Endometrial microvascular endothelial cells (primary cell): ENCODE results near the gene EXOSC6. TPM values are rescaled to one million over a fixed set of nuclear protein-coding genes. Genes with fewer than 3 reads are reported as not detected.
"Not testable (repeated sequence)": the region's sequence is repeated elsewhere in the genome, so short reads cannot be mapped to it uniquely, and the experiment has no call there.

Source experiments
- in situ Hi-C: cut with HindIII; loops from 2 replicates; pipeline ENCODE4 v1.10.0; 2017; ENCODE audit warnings: low sequenced_read_pairs, low pct_unique_long_range_greater_than_20kb; ENCODE audit errors: inconsistent ontology term
- total RNA-seq: library from RNA; depleted of rRNA; stranded (reverse); fragments of >200 nt; gene quantifications from one replicate; pipeline ENCODE4 v1.2.3, GENCODE V29; 2015; ENCODE audit errors: inconsistent ontology term

The EXOSC6 gene
- total RNA-seq, 1 donor from 2014 or later: 30.8 TPM

- in situ Hi-C loops: no loop called here
Measured at GRCh38 chr16:70257391-70257790, 5.7 kb upstream of the EXOSC6 start.

- in situ Hi-C loops: no loop called here
Measured at GRCh38 chr16:70255574-70255973, 3.8 kb upstream of the EXOSC6 start.

GRCh38 chr16:70254965-70255286, 3.2 kb upstream of the EXOSC6 start:
- in situ Hi-C loops: no loop called here

GRCh38 chr16:70254180-70254964, 2.6 kb upstream of the EXOSC6 start:
- in situ Hi-C loops: no loop called here

DNA sequence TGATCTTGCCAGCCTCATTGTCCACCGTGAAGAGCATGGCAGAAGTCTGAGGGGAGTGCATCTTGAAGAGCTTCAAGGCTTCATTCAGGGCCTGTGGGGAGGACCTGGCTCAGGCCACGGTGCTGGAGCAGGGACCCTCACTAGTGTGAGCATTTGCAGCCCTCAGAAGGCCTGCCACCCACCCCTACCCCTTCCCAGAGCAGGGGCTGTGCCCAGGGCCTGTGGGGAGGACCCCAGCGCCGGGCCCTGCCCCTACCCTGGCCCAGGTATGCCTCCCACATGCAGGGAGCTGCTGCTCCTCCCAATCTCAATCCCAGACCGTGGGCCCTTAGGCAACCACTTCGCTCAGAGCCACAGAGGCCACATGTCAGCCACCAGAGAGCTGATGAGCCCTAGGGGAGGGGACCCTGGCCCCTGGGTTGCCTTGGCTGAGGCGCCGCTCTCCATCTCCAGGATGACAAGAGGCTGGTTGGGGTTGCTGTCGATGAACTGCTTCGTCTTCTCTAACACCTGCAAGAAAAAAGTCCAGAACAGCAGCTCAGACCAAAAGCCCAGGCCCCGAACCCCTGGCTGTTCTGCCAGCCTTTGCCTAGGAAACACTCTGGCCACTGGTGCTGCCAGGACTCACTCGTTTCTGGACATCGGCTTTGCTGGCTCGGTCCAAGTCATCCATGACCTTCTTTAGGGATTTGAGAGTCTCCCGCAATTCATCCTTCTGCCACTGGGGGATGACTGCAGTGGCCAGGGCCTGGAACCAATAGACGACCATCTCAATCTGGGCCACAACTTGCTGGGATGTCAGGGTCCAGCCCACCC, 1.8 kb upstream of the EXOSC6 start:
- in situ Hi-C loops: no loop called here

GRCh38 chr16:70252355-70252988, 732 bp upstream of the EXOSC6 start:
- in situ Hi-C loops: no loop called here

GRCh38 chr16:70250748-70251628, 752 bp downstream of the EXOSC6 start:
- in situ Hi-C loops: no loop called here

GRCh38 chr16:70249697-70250096, 2.0 kb downstream of the EXOSC6 start:
- in situ Hi-C loops: not testable (repeated sequence)

GRCh38 chr16:70238773-70239172, 13.0 kb downstream of the EXOSC6 start:
- in situ Hi-C loops: not testable (repeated sequence)

DNA sequence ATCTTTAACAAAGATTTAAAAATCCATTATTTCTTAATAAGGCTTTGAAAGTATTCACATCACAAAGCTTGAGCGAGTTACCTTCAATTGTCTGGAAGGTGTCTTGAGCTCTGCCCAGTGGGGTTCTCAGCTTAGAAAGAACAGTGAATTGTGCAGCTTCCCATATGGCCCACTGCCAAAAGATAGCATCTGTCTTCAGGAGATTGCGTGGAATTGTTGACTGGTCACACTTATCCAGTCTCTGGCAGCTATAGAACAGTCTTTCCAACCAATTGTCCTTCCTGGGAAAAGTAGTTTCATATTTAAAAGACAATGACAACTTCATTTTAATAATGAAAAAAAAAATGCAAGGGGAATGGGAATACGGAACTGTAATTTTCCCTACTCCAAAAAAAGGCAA, 19.9 kb downstream of the EXOSC6 start:
- in situ Hi-C loops: not testable (repeated sequence)

DNA sequence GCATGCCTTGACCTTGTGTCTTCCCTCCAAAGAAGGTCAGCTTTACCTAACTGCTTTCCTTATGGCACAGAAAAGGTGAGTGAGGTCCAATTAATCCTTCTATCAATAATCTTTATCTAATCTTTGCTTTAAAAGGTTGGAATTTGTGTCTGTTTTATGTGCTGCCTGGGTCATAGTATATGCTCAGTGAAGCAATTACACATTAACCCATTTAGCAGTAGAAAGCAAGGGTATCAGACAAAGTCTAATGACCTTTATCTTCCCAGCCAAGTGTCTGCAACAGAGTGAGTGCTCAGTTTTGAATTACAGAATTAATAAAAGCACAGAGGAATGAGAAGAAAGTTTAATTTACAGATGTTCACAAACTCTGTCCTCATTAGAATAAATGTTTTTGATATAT, 25.7 kb downstream of the EXOSC6 start:
- in situ Hi-C loops: not testable (repeated sequence)

DNA sequence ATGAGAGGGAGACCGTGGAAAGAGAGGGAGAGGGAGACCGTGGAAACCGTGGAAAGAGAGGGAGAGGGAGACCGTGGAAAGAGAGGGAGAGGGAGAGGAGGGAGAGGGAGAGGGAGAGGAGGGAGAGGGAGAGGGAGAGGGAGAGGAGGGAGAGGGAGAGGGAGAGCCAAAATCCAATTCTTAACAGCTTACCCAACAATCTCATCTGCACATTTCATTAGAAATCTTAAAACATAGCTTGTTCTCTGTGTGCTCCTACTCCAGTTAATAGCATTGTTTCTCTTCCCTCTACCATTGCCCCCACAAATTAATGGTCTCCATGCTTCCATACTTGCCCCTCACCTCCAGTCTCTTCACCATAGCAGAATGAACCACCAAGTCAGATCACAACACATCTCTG, 26.3 kb downstream of the EXOSC6 start:
- in situ Hi-C loops: not testable (repeated sequence)

DNA sequence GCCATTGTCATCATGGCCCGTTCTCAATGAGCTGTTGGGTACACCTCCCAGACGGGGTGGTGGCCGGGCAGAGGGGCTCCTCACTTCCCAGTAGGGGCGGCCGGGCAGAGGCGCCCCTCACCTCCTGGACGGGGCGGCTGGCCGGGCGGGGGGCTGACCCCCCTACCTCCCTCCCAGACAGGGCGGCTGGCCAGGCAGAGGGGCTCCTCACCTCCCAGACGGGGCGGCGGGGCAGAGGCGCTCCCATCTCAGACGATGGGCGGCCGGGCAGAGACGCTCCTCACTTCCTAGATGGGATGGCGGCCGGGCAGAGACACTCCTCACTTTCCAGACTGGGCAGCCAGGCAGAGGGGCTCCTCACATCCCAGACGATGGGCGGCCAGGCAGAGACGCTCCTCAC, 27.1 kb downstream of the EXOSC6 start:
- in situ Hi-C loops: not testable (repeated sequence)

GRCh38 chr16:70223971-70224513, 27.7 kb downstream of the EXOSC6 start:
- in situ Hi-C loops: not testable (repeated sequence)

DNA sequence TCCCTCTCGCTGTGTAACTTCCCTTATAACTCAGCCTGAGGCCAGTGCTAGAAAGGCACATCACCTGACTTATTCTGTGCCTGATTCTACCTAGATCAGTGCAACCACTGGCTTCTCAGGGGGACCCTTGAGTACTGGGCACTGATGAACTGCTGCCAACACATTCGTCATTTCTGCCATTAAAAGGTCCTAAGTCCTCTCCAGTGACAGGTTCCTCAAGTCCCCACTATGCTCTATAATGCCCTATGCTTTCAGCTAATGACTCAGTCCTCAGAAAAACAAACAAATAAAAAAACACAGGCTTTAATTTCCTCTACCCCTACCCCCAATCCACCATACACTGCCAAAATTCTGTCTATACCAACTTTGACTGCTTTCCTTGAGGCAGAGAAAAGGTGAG, 28.5 kb downstream of the EXOSC6 start:
- in situ Hi-C loops: not testable (repeated sequence)

- in situ Hi-C loops: not testable (repeated sequence)
Measured at GRCh38 chr16:70222574-70222973, 29.2 kb downstream of the EXOSC6 start.

GRCh38 chr16:70218586-70218985, 33.2 kb downstream of the EXOSC6 start:
- in situ Hi-C loops: not testable (repeated sequence)

GRCh38 chr16:70206382-70206781, 45.4 kb downstream of the EXOSC6 start:
- in situ Hi-C loops: not testable (repeated sequence)
